ENCODE results near the gene TEX10.

DNA sequence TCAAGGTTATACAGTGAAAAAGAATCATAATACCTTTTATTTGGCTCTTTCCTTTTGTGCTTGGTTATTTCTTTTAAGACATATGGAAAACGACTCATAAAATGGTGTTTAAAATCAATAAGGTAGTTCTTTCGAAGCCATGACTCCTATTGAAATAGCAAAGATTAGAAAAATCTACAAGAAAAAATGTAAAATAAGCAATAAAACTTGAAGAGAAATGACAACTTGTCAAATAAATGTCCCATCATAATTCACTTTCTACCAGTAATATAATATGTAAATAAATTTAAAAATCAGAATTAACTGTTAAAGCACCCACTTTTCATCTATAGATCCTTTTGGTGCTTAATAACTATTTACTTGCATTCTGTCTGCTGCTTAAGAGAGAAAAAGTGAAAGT lies 12.5 kb downstream of the TEX10 start:
- TF ChIP-seq POLR2A (IDR thresholded peaks at IDR 0.05) = no peak
- TF ChIP-seq, protein P1, sequence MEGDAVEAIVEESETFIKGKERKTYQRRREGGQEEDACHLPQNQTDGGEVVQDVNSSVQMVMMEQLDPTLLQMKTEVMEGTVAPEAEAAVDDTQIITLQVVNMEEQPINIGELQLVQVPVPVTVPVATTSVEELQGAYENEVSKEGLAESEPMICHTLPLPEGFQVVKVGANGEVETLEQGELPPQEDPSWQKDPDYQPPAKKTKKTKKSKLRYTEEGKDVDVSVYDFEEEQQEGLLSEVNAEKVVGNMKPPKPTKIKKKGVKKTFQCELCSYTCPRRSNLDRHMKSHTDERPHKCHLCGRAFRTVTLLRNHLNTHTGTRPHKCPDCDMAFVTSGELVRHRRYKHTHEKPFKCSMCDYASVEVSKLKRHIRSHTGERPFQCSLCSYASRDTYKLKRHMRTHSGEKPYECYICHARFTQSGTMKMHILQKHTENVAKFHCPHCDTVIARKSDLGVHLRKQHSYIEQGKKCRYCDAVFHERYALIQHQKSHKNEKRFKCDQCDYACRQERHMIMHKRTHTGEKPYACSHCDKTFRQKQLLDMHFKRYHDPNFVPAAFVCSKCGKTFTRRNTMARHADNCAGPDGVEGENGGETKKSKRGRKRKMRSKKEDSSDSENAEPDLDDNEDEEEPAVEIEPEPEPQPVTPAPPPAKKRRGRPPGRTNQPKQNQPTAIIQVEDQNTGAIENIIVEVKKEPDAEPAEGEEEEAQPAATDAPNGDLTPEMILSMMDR (IDR thresholded peaks at IDR 0.05) = no peak
